ENCODE data around the gene PDE6A. TPM values are rescaled to one million over a fixed set of nuclear protein-coding genes. Genes with fewer than 3 reads are reported as not detected.

Gene PDE6A
- total and polyA plus RNA-seq, 2 of the 8 experiments (the other 6 are each of a cell fraction or from before 2014, with no cell fraction given): not detected

DNA sequence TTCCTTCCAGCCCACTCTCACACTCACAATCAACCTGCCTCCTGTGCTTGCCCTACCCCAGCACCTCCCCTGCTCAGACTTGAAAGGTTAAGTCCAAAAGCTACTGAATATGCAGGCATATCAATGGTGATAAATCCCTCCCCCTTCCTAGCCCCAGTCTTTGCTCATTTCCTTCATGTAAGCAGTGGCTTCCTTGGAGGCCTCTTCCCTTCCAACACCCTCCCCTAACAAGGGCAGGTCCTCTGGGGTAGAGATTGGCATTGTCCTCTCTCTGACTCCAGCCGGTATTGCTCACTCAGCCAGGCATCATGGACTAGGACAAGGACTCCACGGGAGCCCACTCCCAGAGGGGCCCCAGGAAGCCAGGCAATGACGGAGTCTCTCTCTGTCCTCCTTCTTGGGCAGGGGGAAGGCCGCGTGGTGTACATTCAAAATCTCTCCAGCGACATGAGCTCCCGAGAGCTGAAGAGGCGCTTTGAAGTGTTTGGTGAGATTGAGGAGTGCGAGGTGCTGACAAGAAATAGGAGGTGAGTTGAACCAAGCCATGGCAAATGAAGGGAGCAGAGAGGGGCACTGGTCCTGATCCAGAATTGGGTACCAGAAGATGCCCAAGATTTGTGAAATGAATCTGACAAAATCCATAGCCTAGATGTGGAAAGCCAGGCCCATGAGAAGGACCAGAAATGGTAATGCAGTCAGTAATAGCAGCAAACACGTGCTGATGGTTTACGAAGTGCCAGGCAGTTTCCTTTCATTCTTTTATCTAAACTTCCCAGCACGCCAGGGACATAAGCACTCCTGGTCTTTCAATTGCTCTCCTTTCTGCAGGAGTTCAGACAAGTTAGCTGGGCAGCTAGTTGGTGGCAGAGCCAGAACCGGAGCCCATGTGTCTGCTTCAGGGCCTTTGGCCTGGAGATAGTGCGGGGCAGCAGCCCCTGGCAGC is 102.5 kb downstream of the PDE6A start:
- Histone ChIP-seq H3K23me2 (ENCODE audit: low read depth, low read length) (no peaks in the 10 kb centered on the region), H4K8ac (ENCODE audit: extremely low read depth, insufficient read depth, low read length) (no peak overlapping the region; the same call in 1 of the 2 replicates), H2AFZ (ENCODE audit: low read length) (no peak overlapping the region), H3K79me2 (ENCODE audit: control insufficient read depth in 1 of 2, insufficient read depth in 2 of 2, low read length in 2 of 2) (no peaks in the 10 kb centered on the region), H3K56ac (replicated peaks; ENCODE audit: insufficient read length, low read depth, low read length) (no peak overlapping the region), H4K91ac (replicated peaks; ENCODE audit: insufficient read length, low read length) (no peak overlapping the region), H3K4me1 (replicated peaks in 1 of 4; ENCODE audit: control insufficient read depth in 3 of 4, insufficient read depth in 4 of 4, low read length in 3 of 4) (no peaks in the 10 kb centered on the region; a peak in 1 of 7 replicates), H3K4ac (replicated peaks; ENCODE audit: insufficient read length, low read depth, low read length) (no peak overlapping the region), H3K14ac (ENCODE audit: insufficient read length) (no peak overlapping the region), H2BK5ac (ENCODE audit: low read depth, low read length) (no peak overlapping the region), H2BK15ac (ENCODE audit: low read length) (no peak overlapping the region), H2BK120ac (replicated peaks; ENCODE audit: low read depth, low read length) (no peak overlapping the region), H2AK5ac (ENCODE audit: low read depth, low read length) (no peak overlapping the region), H3K4me2 (ENCODE audit: insufficient read depth in 1 of 2, low read depth in 2 of 2, low read length in 2 of 2) (no peak overlapping the region), H3K27ac (ENCODE audit: low read depth, low read length) (no peak overlapping the region), H3K36me3 (ENCODE audit: control insufficient read depth in 2 of 4, insufficient read depth in 4 of 4, low read length in 3 of 4) (peaks cover 0 to 10% (median 4%) of the 10 kb centered on the region in 4 experiments; a peak in 4 of 8 replicates), H3K4me3 (ENCODE audit: extremely low read depth in 1 of 4, insufficient read depth in 2 of 4, low read depth in 3 of 4, low read length in 4 of 4) (no peak overlapping the region), H3K9ac (replicated peaks in 1 of 4; ENCODE audit: extremely low read depth in 1 of 4, low read depth in 3 of 4, low read length in 3 of 4) (no peak overlapping the region), H3K27me3 (replicated peaks in 1 of 4; ENCODE audit: control insufficient read depth in 3 of 4, extremely low read depth in 1 of 4, insufficient read depth in 3 of 4, low read length in 3 of 4) (no peaks in the 10 kb centered on the region), H2BK12ac (ENCODE audit: low read depth, low read length) (no peak overlapping the region), H4K5ac (ENCODE audit: insufficient read length, low read depth, low read length) (no peak overlapping the region), H2BK20ac (ENCODE audit: low read length) (no peak overlapping the region), H4K20me1 (replicated peaks in 1 of 2; ENCODE audit: control insufficient read depth in 1 of 2, insufficient read depth in 2 of 2, low read length in 2 of 2) (no peaks in the 10 kb centered on the region), H3K9me3 (ENCODE audit: insufficient read depth in 2 of 2, low read depth in 1 of 2, low read length in 1 of 2) (no peaks in the 10 kb centered on the region), H3K79me1 (ENCODE audit: low read depth, low read length) (no peaks in the 10 kb centered on the region), H3K18ac (ENCODE audit: extremely low read depth, low read length) (no peak overlapping the region), H3K23ac (ENCODE audit: insufficient read length) (no peak overlapping the region)
- DNase-seq (ENCODE audit: low read depth in 1 of 2, low spot score in 2 of 2): no peak
- ChIA-PET CTCF (ENCODE audit: partially characterized antibody) (interaction anchor here (0.9 to 68.7 kb wide), 6 partner anchors 3 to 205 kb away, joined by 3 to 1740 read pairs (median 321); partner anchors contain the start of gene SLC26A2), POLR2A (ENCODE audit: partially characterized antibody) (interaction anchor here (1.9 kb wide), 1 partner anchor 10 kb away, joined by 4 read pairs; no protein-coding TSS in a partner anchor)
- FAIRE-seq: no peak
- TF ChIP-seq RBBP5 (IDR thresholded peaks at IDR 0.05; ENCODE audit: borderline replicate concordance, low read depth, low read length) (no peak), EGR1 (IDR thresholded peaks at IDR 0.05; ENCODE audit: borderline replicate concordance, low read depth, low read length) (no peak), GABPA (IDR thresholded peaks at IDR 0.05; ENCODE audit: borderline replicate concordance, insufficient read depth, low read length) (no peak), SP4 (IDR thresholded peaks at IDR 0.05; ENCODE audit: low read length) (no peak), SAP30 (IDR thresholded peaks at IDR 0.05; ENCODE audit: insufficient read depth, insufficient replicate concordance, low read length) (no peak)
- TF ChIP-seq, protein P1, sequence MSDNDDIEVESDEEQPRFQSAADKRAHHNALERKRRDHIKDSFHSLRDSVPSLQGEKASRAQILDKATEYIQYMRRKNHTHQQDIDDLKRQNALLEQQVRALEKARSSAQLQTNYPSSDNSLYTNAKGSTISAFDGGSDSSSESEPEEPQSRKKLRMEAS (IDR thresholded peaks at IDR 0.05): no peak
- 89% methylated on average over 14 of the region's 14 CpGs; no CpG with 5 or more reads in 1 of the 2 experiments for WGBS, 2 experiments (ENCODE audit: extremely low coverage in 1 of 2, insufficient coverage in 1 of 2, insufficient read length in 1 of 2, insufficient replicate concordance in 2 of 2, low coverage in 1 of 2, low lambda C conversion rate in 2 of 2, missing lambda C conversion rate in 1 of 2)
